Mucosa of descending colon (tissue), 3 donors: ENCODE results near the gene RIMS3. TPM values are rescaled to one million over a fixed set of nuclear protein-coding genes. Genes with fewer than 3 reads are reported as not detected.

Source experiments
- ATAC-seq: fragments of 200-7000 bp; cut with Tn5 transposase; one replicate; pipeline ENCODE4 v1.9.1; 2020; ENCODE audit warnings: mild to moderate bottlenecking, moderate library complexity
- DNase-seq, 3 donors: peaks; one replicate each; pipeline ENCODE4 v3.0.0-alpha.2; 2020
- H3K36me3 ChIP-seq: fragments of 200-600 bp; one replicate; pipeline ENCODE4 v1.8.0; 2021; ENCODE audit warnings: low read depth, mild to moderate bottlenecking
- H3K4me1 ChIP-seq: fragments of 200-600 bp; one replicate; pipeline ENCODE4 v1.8.0; 2021; ENCODE audit warnings: low read depth, mild to moderate bottlenecking
- H3K4me3 ChIP-seq: fragments of 200-600 bp; one replicate; pipeline ENCODE4 v1.8.0; 2021; ENCODE audit warnings: mild to moderate bottlenecking
- H3K9me3 ChIP-seq: fragments of 200-600 bp; one replicate; pipeline ENCODE4 v1.8.0; 2021; ENCODE audit warnings: mild to moderate bottlenecking
- intact Hi-C, 2 donors: fragments of 100-400 bp; cut with DNase I in 1 of 2; cut with micrococcal nuclease in 1 of 2; formaldehyde crosslinking; loops; one replicate each; pipeline versions ENCODE4 v1.11.0 to v1.11.1; 2022; cut with DNase I, micrococcal nuclease
- total RNA-seq, 3 donors: library from RNA; stranded (reverse); fragmentation: NEBNext Ultra II Directional in 2 of 3; extraction: Animal tissue kit (Norgen Biotek cat#: 25700) in 2 of 3; gene quantifications; one replicate each; pipeline versions ENCODE4 v1.2.1 to v1.2.4, GENCODE V29; 2021 to 2023
- TF ChIP-seq, protein P1 (sequence below): fragments of 200-600 bp; IDR thresholded peaks from one replicate; pipeline ENCODE4 v1.8.0; 2022; ENCODE audit warnings: antibody characterized with exemption, mild to moderate bottlenecking
- donor health status: DM: no; HTN: no; CAD: no; lungs with moderate emphysema.
- donor health status: DM: no; HTN: no; CAD: no.
- donor health status: DM: no; HTN: yes; CAD: no.

Gene RIMS3
- total RNA-seq, 3 donors from 2014 or later = 6.9 to 23.3 (median 11.9) TPM

DNA sequence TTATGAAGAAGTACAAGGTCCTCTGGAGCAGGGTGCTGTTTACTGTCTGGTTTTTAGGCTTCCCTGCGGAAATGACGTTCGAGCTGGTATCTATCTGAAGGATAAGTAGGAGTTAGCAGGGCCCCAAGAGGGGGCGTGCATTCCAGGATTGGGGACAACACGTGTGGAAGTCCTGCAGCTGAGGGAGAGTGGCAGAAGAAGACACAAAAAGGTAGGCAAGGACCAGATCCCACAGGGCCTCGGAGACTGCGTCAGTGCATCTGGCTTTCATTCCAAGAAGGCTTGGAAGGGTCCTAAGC lies 5.9 kb downstream of the RIMS3 start:
- DNase-seq (no peak), ATAC-seq (no peak)
- no peaks in the 10 kb centered on the region for H3K9me3 ChIP-seq
- intact Hi-C loops = no loop called here
- no peaks in the 10 kb centered on the region for H3K36me3 ChIP-seq
- no peaks in the 10 kb centered on the region for H3K4me1 ChIP-seq
- TF ChIP-seq, protein P1, sequence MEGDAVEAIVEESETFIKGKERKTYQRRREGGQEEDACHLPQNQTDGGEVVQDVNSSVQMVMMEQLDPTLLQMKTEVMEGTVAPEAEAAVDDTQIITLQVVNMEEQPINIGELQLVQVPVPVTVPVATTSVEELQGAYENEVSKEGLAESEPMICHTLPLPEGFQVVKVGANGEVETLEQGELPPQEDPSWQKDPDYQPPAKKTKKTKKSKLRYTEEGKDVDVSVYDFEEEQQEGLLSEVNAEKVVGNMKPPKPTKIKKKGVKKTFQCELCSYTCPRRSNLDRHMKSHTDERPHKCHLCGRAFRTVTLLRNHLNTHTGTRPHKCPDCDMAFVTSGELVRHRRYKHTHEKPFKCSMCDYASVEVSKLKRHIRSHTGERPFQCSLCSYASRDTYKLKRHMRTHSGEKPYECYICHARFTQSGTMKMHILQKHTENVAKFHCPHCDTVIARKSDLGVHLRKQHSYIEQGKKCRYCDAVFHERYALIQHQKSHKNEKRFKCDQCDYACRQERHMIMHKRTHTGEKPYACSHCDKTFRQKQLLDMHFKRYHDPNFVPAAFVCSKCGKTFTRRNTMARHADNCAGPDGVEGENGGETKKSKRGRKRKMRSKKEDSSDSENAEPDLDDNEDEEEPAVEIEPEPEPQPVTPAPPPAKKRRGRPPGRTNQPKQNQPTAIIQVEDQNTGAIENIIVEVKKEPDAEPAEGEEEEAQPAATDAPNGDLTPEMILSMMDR = no peak
- H3K4me3 ChIP-seq = no peak overlapping the region

DNA sequence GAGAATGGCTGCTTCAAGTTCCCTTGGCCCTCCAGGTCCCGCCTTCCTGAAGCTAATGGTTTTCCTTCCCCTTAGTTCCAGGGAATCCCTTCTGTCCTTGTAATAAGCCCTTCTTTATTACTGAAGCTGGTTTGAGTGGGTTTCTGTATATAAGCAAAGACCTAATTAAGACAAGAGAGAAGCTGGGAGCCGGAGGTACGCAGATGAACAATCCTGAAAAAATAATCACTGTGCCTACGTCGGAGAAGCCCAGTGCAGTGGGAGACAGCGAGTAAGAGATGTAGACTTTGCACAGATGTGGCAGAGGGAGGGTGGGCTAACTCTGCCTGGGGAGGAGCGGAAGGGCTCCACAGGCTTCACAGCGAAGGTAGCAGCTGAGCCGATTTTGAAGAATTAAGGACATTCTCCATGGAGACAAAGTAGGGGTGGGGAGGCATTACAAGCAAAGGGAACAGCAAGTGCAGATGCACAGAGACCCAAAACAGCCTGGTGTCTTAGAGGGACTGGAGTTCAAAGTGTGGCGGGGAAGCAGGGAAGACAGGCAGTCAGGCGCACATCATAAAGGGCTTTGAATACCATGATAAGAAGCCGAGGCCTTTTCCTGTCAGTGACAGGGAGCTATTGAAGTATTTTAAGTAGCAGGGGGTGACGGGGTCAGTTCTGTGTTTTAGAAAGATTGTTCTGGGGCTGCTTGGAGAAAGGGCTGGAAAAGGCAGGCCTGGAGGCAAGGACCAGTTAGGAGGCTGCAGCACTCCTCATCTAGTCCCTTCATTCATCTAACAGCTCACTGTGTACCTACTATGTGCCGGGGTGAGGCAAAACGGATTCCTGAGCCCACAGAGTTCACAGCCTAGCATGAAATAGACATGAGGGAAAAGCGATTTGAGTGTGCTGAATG lies 6.5 kb downstream of the RIMS3 start:
- no peak overlapping the region for H3K4me3 ChIP-seq
- no peak for DNase-seq
- H3K4me1 ChIP-seq = no peaks in the 10 kb centered on the region
- no peaks in the 10 kb centered on the region for H3K9me3 ChIP-seq
- TF ChIP-seq, protein P1 = no peak
- ATAC-seq = no peak
- intact Hi-C loops = no loop called here
- no peaks in the 10 kb centered on the region for H3K36me3 ChIP-seq

DNA sequence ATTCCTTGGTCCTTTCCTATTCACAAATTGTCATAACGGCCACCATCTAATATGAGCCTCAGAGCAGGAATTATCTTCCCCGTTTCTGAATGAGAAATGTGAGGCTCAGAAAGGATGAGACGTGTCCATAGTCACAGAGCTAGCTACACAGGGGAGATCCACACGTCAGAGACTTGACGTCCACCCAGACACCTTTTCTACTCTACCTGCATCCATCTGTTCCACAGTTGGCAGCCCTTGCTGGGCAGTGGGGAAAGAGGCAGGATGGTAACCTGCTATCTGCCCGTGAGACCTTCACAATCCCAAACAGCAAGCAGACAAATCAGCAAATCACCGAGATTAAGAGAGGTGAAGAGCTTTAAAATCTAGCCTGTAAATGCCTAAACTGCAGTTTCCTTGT lies 8.4 kb downstream of the RIMS3 start:
- no peak for DNase-seq

DNA sequence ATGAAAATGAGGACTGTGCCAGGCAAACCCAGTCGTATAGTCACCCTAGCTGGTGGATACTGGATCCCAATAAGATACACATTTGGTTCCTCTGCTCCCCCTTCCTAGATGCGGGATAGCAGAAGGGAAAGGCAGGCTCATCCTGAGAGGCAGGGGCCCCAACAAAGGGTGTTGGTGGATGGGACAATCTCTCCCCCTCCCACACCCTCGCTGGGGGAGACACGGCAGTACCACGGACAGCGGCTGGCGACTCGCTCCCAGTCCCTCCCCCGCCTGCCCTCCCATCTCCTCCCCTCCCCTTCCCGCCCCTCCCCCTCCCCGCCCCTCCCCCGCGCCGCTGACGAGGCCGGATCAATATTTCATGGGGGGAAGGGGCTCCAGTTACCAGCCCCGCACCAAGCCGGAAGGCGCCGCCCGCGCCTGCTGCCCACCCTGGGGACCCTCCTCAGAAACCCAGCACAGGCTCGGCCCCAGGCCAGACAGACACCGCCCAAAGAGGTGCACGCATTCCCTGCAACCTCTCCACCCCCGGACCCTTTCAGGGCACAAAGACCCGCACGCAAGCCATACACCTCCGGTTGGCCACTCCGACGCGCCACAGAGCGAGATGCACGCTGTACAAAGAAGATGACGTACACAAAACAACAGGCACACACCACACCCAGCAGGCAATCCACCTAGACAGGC lies 11.5 kb downstream of the RIMS3 start:
- H3K4me1 ChIP-seq = peaks cover 10% of the 10 kb centered on the region
- no peak for ATAC-seq
- no peak for DNase-seq
- no peaks in the 10 kb centered on the region for H3K9me3 ChIP-seq
- no peaks in the 10 kb centered on the region for H3K36me3 ChIP-seq
- intact Hi-C loops = no loop called here
- no peak overlapping the region for H3K4me3 ChIP-seq
- TF ChIP-seq, protein P1 = no peak

More for the DNA sequence above, 8.4 kb downstream of the RIMS3 start:
- TF ChIP-seq, protein P1 = no peak
- no peaks in the 10 kb centered on the region for H3K9me3 ChIP-seq
- intact Hi-C loops = no loop called here
- peaks cover under 1% of the 10 kb centered on the region for H3K4me1 ChIP-seq
- H3K36me3 ChIP-seq = no peaks in the 10 kb centered on the region
- ATAC-seq = no peak
- no peak overlapping the region for H3K4me3 ChIP-seq

DNA sequence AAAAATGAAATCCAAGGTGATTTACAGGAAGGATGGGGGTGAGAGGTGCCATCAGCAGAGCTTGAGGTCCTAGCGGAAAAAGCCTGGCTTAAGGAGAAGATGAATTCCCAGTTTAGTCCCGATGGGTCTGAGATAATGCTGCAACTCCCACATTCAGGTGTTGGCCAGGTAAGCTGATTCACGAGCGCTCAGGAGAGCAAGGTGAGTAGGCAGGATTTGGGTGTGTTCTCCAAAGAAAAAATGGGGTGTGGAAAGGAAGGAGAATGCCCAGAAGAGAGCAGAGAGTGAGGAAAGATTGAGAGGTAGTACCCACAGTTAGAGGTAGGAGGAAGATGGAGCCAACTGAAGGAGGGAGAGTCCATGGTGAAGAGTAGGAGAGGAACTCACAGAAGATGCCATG lies 12.5 kb downstream of the RIMS3 start:
- peak; percentile 4 for ATAC-seq
- intact Hi-C loops = no loop called here

More for the DNA sequence above, 12.5 kb downstream of the RIMS3 start:
- Histone ChIP-seq H3K4me1 (peaks cover 10% of the 10 kb centered on the region), H3K9me3 (no peaks in the 10 kb centered on the region), H3K36me3 (no peaks in the 10 kb centered on the region), H3K4me3 (no peak overlapping the region)
- TF ChIP-seq, protein P1 = no peak
- no peak for DNase-seq
